IMR-90 (cell line): ENCODE data around the gene TBX4. TPM values are rescaled to one million over a fixed set of nuclear protein-coding genes. Genes with fewer than 3 reads are reported as not detected.

Source experiments
- BHLHE40 ChIP-seq: fragments of 150-350 bp; IDR thresholded peaks from 2 replicates; pipeline ENCODE4 v1.6.1; 2016; ENCODE audit warnings: mild to moderate bottlenecking, low read depth, low read length
- CTCF ChIP-seq: conservative IDR thresholded peaks from 2 replicates; pipeline ENCODE4 v1.5.1; 2012; ENCODE audit warnings: mild to moderate bottlenecking, low read depth, low read length, improper control_type of control experiment
- MAFK ChIP-seq: IDR thresholded peaks from 2 replicates; pipeline ENCODE4 v1.6.1; 2012; ENCODE audit warnings: low read depth, low read length, improper control_type of control experiment
- RCOR1 ChIP-seq: IDR thresholded peaks from 2 replicates; pipeline ENCODE4 v1.6.1; 2012; ENCODE audit warnings: mild to moderate bottlenecking, low read length, improper control_type of control experiment; ENCODE audit not compliant: insufficient replicate concordance
- polyA plus RNA-seq, 3 experiments: library from polyadenylated mRNA; depleted of rRNA; stranded (reverse); fragments of >200 nt; gene quantifications; 2 replicates each; pipeline ENCODE4 v1.2.3, GENCODE V29; 2012; ENCODE audit warnings: low replicate concordance in 1 of 3
- total RNA-seq: library from RNA; depleted of rRNA; stranded (reverse); fragments of >200 nt; gene quantifications from 2 replicates; pipeline ENCODE4 v1.2.3, GENCODE V29; 2012

The TBX4 gene
- total and polyA plus RNA-seq, 2 of the 4 experiments (the other 2 are of a cell fraction): 0.05 TPM; not detected in 1

GRCh38 chr17:61410141-61411010, 41.8 kb upstream of the TBX4 start (continued):
- TF ChIP-seq CTCF (peak; percentile 70), RCOR1 (no peak), MAFK (no peak), BHLHE40 (no peak)
